Measurements from ENCODE around the gene PAFAH2. TPM values are rescaled to one million over a fixed set of nuclear protein-coding genes. Genes with fewer than 3 reads are reported as not detected.

Gene PAFAH2
- total and polyA plus RNA-seq, 2 of the 8 experiments (the other 6 are each of a cell fraction or from before 2014, with no cell fraction given), result 7.7 to 9.3 TPM

DNA sequence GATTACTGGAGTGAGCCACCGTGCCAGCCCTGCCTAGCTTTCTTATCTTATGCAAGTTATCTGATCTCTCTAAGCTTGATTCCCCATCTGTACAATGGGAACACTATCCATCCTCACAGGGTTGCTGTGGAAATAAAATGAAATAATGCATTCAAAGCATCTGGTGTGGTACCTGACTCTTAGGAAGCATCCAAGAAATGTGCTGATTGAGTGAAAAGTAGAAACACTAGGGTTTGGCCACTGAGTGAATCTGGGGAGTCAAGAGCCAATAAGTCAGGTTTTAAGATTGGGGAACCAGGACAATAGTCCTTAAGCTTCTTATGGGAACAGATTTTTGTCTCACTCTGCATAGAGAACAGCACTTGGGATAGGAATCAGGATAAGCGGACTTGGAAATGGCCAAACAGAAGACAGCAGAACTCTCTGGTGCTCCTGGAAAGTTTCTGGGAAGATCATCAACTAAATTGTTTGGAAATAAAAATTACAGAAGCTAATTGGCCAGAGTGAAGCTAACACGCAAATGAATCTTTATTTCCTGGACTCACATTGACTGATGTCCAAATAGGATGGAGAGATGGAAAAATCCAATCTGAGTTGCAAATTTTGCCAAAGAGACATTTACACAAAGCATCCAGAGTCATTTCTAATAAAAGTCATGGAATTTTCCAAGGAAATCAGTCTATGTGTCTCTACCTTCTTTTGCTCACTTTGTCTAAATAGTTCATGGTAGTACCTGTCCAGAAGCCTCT, 3.3 kb downstream of the PAFAH2 start:
- H3K9me3 ChIP-seq (ENCODE audit: insufficient read depth in 2 of 2, low read depth in 1 of 2, low read length in 1 of 2), result no peaks in the 10 kb centered on the region
- no peak overlapping the region for H2AFZ ChIP-seq (ENCODE audit: low read length)
- H2BK5ac ChIP-seq (ENCODE audit: low read depth, low read length), result no peak overlapping the region
- ChIA-PET POLR2A (ENCODE audit: partially characterized antibody) (interaction anchor here (1.2 to 1.6 kb wide), 4 partner anchors 72 to 99 kb away, joined by 3 to 8 read pairs (median 5); no protein-coding TSS in a partner anchor), CTCF (ENCODE audit: partially characterized antibody) (interaction anchor here (0.6 to 20.0 kb wide), 9 partner anchors 13 to 105 kb away, joined by 3 to 330 read pairs (median 4); partner anchors contain the start of gene STMN1)
- no peak overlapping the region for H2BK12ac ChIP-seq (ENCODE audit: low read depth, low read length)
- no peak overlapping the region for H2AK5ac ChIP-seq (ENCODE audit: low read depth, low read length)
- H4K5ac ChIP-seq (ENCODE audit: insufficient read length, low read depth, low read length), result no peak overlapping the region
- H3K36me3 ChIP-seq (ENCODE audit: control insufficient read depth in 2 of 4, insufficient read depth in 4 of 4, low read length in 3 of 4), result no peaks in the 10 kb centered on the region
- no peak overlapping the region for H3K4me3 ChIP-seq (ENCODE audit: extremely low read depth in 1 of 4, insufficient read depth in 2 of 4, low read depth in 3 of 4, low read length in 4 of 4)
- no peak overlapping the region for H4K91ac ChIP-seq (replicated peaks; ENCODE audit: insufficient read length, low read length)
- TF ChIP-seq EP300 (IDR thresholded peaks at IDR 0.05; ENCODE audit: borderline replicate concordance in 1 of 2, low read depth in 2 of 2, low read length in 2 of 2) (no peak), SIX5 (IDR thresholded peaks at IDR 0.05; ENCODE audit: low read depth, low read length) (no peak), POLR2AphosphoS5 (IDR thresholded peaks at IDR 0.05; ENCODE audit: low read depth, low read length) (no peak), EGR1 (IDR thresholded peaks at IDR 0.05; ENCODE audit: borderline replicate concordance, low read depth, low read length) (no peak), SIRT6 (IDR thresholded peaks at IDR 0.05; ENCODE audit: low read length) (no peak), CBX5 (IDR thresholded peaks at IDR 0.05; ENCODE audit: low read depth, low read length) (no peak)
- H3K18ac ChIP-seq (ENCODE audit: extremely low read depth, low read length), result no peak overlapping the region
- peaks cover 2 to 15% (median 10%) of the 10 kb centered on the region in 4 experiments; a peak in 6 of 7 replicates for H3K4me1 ChIP-seq (replicated peaks in 1 of 4; ENCODE audit: control insufficient read depth in 3 of 4, insufficient read depth in 4 of 4, low read length in 3 of 4)
- DNase-seq (ENCODE audit: low read depth in 1 of 2, low spot score in 2 of 2), result no peak
- no peak overlapping the region for H3K4me2 ChIP-seq (ENCODE audit: insufficient read depth in 1 of 2, low read depth in 2 of 2, low read length in 2 of 2)
- H3K23me2 ChIP-seq (ENCODE audit: low read depth, low read length), result peaks cover 4% of the 10 kb centered on the region; the same call in 1 of the 2 replicates
- FAIRE-seq, result no peak
- H3K79me2 ChIP-seq (ENCODE audit: control insufficient read depth in 1 of 2, insufficient read depth in 2 of 2, low read length in 2 of 2), result peaks cover 0 to 2% of the 10 kb centered on the region in 2 experiments; a peak in 1 of 4 replicates
- no peak overlapping the region for H3K27ac ChIP-seq (ENCODE audit: low read depth, low read length)
- H2BK20ac ChIP-seq (ENCODE audit: low read length), result no peak overlapping the region
- no peak overlapping the region for H2BK15ac ChIP-seq (ENCODE audit: low read length)
- H3K9ac ChIP-seq (replicated peaks in 1 of 4; ENCODE audit: extremely low read depth in 1 of 4, low read depth in 3 of 4, low read length in 3 of 4), result no peak overlapping the region
- no peaks in the 10 kb centered on the region for H3K79me1 ChIP-seq (ENCODE audit: low read depth, low read length)
- H4K20me1 ChIP-seq (replicated peaks in 1 of 2; ENCODE audit: control insufficient read depth in 1 of 2, insufficient read depth in 2 of 2, low read length in 2 of 2), result no peaks in the 10 kb centered on the region
- no peak overlapping the region for H3K23ac ChIP-seq (ENCODE audit: insufficient read length)
- no peaks in the 10 kb centered on the region; a peak in 2 of 7 replicates for H3K27me3 ChIP-seq (replicated peaks in 1 of 4; ENCODE audit: control insufficient read depth in 3 of 4, extremely low read depth in 1 of 4, insufficient read depth in 3 of 4, low read length in 3 of 4)
- no peak overlapping the region for H3K4ac ChIP-seq (replicated peaks; ENCODE audit: insufficient read length, low read depth, low read length)
- no peak overlapping the region for H3K14ac ChIP-seq (ENCODE audit: insufficient read length)
- 88% methylated on average over 3 of the region's 3 CpGs; no CpG with 5 or more reads in 1 of the 2 experiments for WGBS, 2 experiments (ENCODE audit: extremely low coverage in 1 of 2, insufficient coverage in 1 of 2, insufficient read length in 1 of 2, insufficient replicate concordance in 2 of 2, low coverage in 1 of 2, low lambda C conversion rate in 2 of 2, missing lambda C conversion rate in 1 of 2)
- no peak overlapping the region for H2BK120ac ChIP-seq (replicated peaks; ENCODE audit: low read depth, low read length)
- no peak overlapping the region for H3K56ac ChIP-seq (replicated peaks; ENCODE audit: insufficient read length, low read depth, low read length)
- no peak overlapping the region for H4K8ac ChIP-seq (ENCODE audit: extremely low read depth, insufficient read depth, low read length)

Measured in H1 (cell line).